ENCODE data around the gene DNMT1.
A peak's percentile ranks its signal among the peaks of the same experiment; 100 is the strongest.
"Not testable (repeated sequence)": the region's sequence is repeated elsewhere in the genome, so short reads cannot be mapped to it uniquely, and the experiment has no call there.

DNMT1 gene

GRCh38 chr19:10182076-10182475 is 12.7 kb downstream of the DNMT1 start:
- no peak for DNase-seq (ENCODE audit: low spot score)

DNA sequence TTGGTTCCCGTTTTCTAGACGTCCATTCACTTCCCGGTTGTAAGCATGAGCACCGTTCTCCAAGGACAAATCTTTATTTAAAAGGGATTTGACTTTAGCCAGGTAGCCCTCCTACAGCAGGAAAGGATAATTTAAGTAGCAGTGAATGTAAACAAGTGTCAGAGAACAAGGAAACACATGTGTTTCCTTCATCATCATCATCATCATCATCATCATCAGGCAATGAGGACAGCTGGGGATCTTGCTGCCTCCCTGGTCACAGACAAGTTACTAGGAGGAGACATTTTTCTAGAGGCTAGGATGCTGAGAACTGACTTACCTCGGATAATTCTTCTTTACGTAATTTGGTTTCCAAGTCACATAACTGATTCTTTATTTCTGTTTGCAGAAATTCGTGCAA is 14.3 kb downstream of the DNMT1 start:
- DNase-seq (ENCODE audit: low spot score), result no peak

DNA sequence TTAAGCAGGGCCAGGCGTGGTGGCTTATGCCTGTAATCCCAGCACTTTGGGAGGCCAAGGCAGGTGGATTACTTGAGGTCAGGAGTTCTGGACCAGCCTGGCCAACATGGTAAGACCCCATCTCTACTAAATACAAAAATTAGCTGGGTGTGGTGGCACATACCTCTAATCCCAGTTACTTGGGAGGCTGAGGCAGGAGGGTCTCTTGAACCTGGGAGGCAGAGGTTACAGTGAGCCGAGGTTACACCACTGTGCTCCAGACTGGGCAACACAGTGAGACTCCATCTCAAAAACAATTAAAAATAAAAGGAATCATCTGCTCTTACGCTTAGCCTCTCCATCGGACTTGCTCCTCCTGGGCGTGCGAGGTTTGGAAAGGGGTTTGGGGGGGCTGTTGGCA is 14.7 kb downstream of the DNMT1 start:
- DNase-seq (ENCODE audit: low spot score), result not testable (repeated sequence)

DNA sequence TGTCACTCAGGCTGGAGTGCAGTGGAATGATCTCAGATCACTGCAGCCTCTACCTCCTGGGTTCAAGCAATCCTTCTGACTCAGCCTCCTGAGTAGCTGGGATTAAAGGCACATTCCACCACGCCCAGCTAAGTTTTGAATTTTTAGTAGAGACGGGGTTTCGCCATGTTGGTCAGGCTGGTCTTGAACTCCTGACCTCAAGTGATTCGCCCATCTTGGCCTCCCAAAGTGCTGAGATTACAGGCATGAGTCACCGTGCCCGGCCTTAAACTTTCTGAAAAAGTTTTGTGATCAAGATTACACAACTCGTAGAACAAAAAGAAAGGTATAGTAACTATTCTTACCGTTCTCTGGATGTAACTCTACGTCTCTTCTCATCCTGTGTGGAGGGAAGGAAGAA is 21.2 kb downstream of the DNMT1 start:
- no peak for DNase-seq (ENCODE audit: low spot score)

DNA sequence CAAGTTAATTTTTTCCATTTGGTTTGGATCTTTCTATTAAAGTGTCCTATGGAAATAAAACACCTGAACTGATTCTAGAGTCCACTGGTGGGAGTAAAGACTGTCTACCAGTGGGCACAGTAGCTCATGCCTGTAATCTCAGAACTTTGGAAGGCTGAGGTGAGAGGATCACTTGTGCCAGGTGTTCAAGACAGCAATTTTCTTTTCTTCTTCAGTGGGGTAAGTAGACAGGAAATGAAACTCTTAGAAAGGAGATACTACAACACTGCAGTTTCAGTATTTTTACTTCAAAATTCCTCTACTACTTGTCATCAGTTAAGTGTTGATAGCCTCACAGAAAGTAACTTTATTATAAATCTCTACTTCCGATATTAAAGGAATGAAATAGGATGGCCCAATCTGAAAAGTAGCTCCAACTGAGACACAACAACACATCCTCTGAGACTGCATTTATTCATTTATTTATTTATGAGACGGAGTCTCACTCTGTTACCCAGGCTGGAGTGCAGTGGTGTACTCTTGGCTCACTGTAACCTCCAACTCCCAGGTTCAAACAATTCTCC is 26.3 kb downstream of the DNMT1 start:
- DNase-seq (ENCODE audit: low spot score), result no peak

GRCh38 chr19:10167459-10167858 is 27.3 kb downstream of the DNMT1 start:
- DNase-seq (ENCODE audit: low spot score), result no peak

- not testable (repeated sequence) for DNase-seq (ENCODE audit: low spot score)
These were observed 28.3 kb downstream of the DNMT1 start for GRCh38 chr19:10166501-10166900.

- no peak for DNase-seq (ENCODE audit: low spot score)
These were observed 28.7 kb downstream of the DNMT1 start for GRCh38 chr19:10166046-10166445.

GRCh38 chr19:10163536-10163935 is 31.2 kb downstream of the DNMT1 start:
- DNase-seq (ENCODE audit: low spot score), result no peak

DNA sequence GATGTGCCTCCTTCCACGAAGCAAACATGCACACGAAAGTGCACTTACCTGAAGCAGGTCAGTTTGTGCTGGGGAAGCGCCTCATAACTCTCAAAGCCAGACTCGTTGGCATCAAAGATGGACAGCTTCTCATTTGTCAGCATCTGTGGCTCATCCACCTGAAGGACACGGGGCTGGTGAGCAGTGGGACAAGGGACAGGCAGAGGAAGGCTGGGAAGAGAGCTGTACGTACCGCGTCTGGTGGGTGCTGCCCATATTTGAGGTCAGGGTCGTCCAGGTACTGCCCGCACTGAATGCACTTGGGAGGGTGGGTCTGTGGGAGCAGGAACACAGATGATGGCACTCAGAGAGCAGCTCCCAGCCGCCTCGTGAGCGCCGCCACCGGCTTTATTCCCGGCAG is 35.1 kb downstream of the DNMT1 start:
- peak; percentile 0 for DNase-seq (ENCODE audit: low spot score)

- peak; percentile 0 for DNase-seq (ENCODE audit: low spot score)
These were observed 36.3 kb downstream of the DNMT1 start for GRCh38 chr19:10158485-10158884.

- peak; percentile 2 for DNase-seq (ENCODE audit: low spot score)
These were observed 36.7 kb downstream of the DNMT1 start for GRCh38 chr19:10158071-10158470.

GRCh38 chr19:10155839-10156238 is 38.9 kb downstream of the DNMT1 start:
- DNase-seq (ENCODE audit: low spot score), result no peak

DNA sequence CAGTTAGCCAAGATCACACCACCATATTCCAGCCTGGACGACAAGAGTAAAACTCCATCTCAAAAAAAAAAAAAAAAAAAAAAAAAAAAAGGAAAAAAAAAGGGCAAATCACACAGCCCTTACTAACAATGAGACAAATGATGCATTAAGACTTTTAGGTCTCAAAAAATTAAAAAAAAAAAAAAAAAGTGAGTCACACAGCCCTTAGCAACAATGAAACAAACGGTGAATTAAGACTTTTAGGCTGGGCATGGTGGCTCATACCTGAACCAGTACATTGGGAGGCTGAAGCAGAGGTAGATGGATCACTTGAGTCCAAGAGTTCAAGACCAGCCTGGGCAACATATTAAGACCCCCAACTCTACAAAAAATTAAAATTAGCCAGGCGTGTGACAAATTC is 42.7 kb downstream of the DNMT1 start:
- no peak for DNase-seq (ENCODE audit: low spot score)

GRCh38 chr19:10151521-10151920 is 43.2 kb downstream of the DNMT1 start:
- DNase-seq (ENCODE audit: low spot score), result no peak

DNA sequence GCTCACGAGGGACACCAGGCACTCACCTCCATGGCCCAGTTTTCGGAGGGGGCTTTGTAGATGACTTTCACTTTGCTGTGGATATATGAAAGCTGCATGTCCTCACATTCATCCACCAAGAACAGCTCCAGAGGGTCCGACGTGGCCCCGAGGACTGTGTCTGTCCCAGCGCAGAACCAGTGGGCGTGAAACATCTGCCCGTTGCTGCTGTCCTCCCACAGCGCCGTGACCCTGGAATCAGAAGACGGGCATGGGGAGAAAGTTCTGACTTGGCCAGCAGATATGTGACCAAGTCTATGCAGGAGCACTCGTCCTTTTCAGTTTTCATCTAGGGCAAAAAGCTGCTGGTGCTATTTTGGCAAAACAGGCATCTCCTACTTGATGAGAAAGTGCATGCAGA is 45.3 kb downstream of the DNMT1 start:
- no peak for DNase-seq (ENCODE audit: low spot score)

- no peak for DNase-seq (ENCODE audit: low spot score)
These were observed 48.6 kb downstream of the DNMT1 start for GRCh38 chr19:10146142-10146541.

DNA sequence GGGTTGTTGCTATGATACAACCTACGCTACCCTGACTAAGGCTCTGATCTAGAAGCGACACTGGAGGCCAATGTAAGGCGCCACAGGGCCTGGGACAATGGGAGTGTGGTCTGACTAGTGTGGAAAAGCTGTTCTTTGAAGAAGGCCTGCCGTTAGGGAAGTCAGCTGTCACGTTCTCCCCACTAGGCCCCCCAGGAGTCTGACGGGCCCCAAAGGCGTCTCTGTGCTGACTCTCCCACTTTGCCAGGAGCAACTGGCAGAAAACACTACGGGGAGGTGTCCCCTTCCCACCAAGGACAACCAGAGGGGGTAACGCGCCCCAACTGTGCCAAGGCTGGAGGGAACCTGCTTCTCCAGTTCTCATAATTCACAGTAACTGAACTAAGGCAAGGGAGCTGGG is 49.7 kb downstream of the DNMT1 start:
- no peak for DNase-seq (ENCODE audit: low spot score)

- DNase-seq (ENCODE audit: low spot score), result no peak
These were observed 50.4 kb downstream of the DNMT1 start for GRCh38 chr19:10144361-10144760.

- no peak for DNase-seq (ENCODE audit: low spot score)
These were observed 51.1 kb downstream of the DNMT1 start for GRCh38 chr19:10143681-10144080.

- no peak for DNase-seq (ENCODE audit: low spot score)
These were observed 51.9 kb downstream of the DNMT1 start for GRCh38 chr19:10142701-10143375.

- DNase-seq (ENCODE audit: low spot score), result no peak
These were observed 52.8 kb downstream of the DNMT1 start for GRCh38 chr19:10141973-10142372.

- no peak for DNase-seq (ENCODE audit: low spot score)
These were observed 53.3 kb downstream of the DNMT1 start for GRCh38 chr19:10141479-10141878.

GRCh38 chr19:10139952-10140351 is 54.8 kb downstream of the DNMT1 start:
- DNase-seq (ENCODE audit: low spot score), result no peak
